ENCODE measurements around the gene POLR2M. TPM values are rescaled to one million over a fixed set of nuclear protein-coding genes. Genes with fewer than 3 reads are reported as not detected.

POLR2M gene
- total RNA-seq, 1 donor, result 416 TPM

GRCh38 chr15:57663262-57663661 is 43.3 kb upstream of the POLR2M start:
- Histone ChIP-seq H3K4me1 (ENCODE audit: insufficient read depth, low read length) (peaks cover 7% of the 10 kb centered on the region), H3K4me3 (ENCODE audit: insufficient read depth, low read length) (no peak overlapping the region), H4K20me1 (ENCODE audit: insufficient read depth, low read length) (no peaks in the 10 kb centered on the region)

DNA sequence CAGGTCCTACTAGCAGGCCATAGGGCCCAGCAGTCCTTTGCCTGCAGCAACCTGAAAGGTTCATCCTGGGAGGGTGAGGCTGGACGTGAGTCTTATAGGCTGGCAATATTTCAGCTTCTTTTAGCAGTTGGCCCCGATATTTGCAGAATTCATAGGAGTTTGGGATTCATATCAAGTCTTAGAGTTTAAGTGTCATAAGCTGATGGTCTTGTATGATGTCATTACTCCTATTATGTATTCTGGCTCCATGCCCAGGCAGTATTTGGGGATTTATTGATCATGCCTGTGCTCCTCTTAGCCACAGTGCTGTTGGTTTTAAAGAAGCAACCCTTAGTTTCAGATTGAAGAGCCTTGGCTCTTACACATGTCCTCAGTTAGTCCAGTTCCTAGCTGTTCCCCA is 41.3 kb upstream of the POLR2M start:
- H3K4me2 ChIP-seq (ENCODE audit: insufficient read depth, low read length), result no peak overlapping the region
- no peaks in the 10 kb centered on the region for H3K79me2 ChIP-seq (ENCODE audit: insufficient read depth, low read length)
- no peaks in the 10 kb centered on the region for H3K36me3 ChIP-seq (ENCODE audit: insufficient read depth, low read length)
- H3K4me3 ChIP-seq (ENCODE audit: insufficient read depth, low read length), result no peak overlapping the region
- peaks cover 21% of the 10 kb centered on the region for H3K27me3 ChIP-seq (ENCODE audit: insufficient read depth, low read length)
- H3K4me1 ChIP-seq (ENCODE audit: insufficient read depth, low read length), result peaks cover 7% of the 10 kb centered on the region
- no peaks in the 10 kb centered on the region for H4K20me1 ChIP-seq (ENCODE audit: insufficient read depth, low read length)
- H2AFZ ChIP-seq (ENCODE audit: low read length), result no peak overlapping the region
- no peak for DNase-seq (ENCODE audit: insufficient read length, low spot score, missing footprints)
- TF ChIP-seq CTCF (IDR thresholded peaks at IDR 0.05; ENCODE audit: extremely low read depth, low read depth, low read length), result no peak
- no peak overlapping the region for H3K27ac ChIP-seq (ENCODE audit: low read depth, low read length)
- no peaks in the 10 kb centered on the region for H3K9me3 ChIP-seq (ENCODE audit: low read depth, low read length)

More at GRCh38 chr15:57663262-57663661, 43.3 kb upstream of the POLR2M start:
- Histone ChIP-seq H2AFZ (ENCODE audit: low read length) (no peak overlapping the region), H3K27ac (ENCODE audit: low read depth, low read length) (no peak overlapping the region), H3K79me2 (ENCODE audit: insufficient read depth, low read length) (no peaks in the 10 kb centered on the region), H3K4me2 (ENCODE audit: insufficient read depth, low read length) (no peak overlapping the region), H3K36me3 (ENCODE audit: insufficient read depth, low read length) (no peaks in the 10 kb centered on the region), H3K9me3 (ENCODE audit: low read depth, low read length) (no peaks in the 10 kb centered on the region), H3K27me3 (ENCODE audit: insufficient read depth, low read length) (peaks cover 31% of the 10 kb centered on the region)
- DNase-seq (ENCODE audit: insufficient read length, low spot score, missing footprints), result no peak
- no peak for TF ChIP-seq CTCF (IDR thresholded peaks at IDR 0.05; ENCODE audit: extremely low read depth, low read depth, low read length)

- Histone ChIP-seq H3K36me3 (ENCODE audit: insufficient read depth, low read length) (no peaks in the 10 kb centered on the region), H3K9me3 (ENCODE audit: low read depth, low read length) (no peaks in the 10 kb centered on the region), H3K4me3 (ENCODE audit: insufficient read depth, low read length) (no peak overlapping the region), H3K4me2 (ENCODE audit: insufficient read depth, low read length) (no peak overlapping the region), H3K27me3 (ENCODE audit: insufficient read depth, low read length) (peaks cover 19% of the 10 kb centered on the region), H2AFZ (ENCODE audit: low read length) (no peak overlapping the region), H3K27ac (ENCODE audit: low read depth, low read length) (no peak overlapping the region), H4K20me1 (ENCODE audit: insufficient read depth, low read length) (no peaks in the 10 kb centered on the region), H3K79me2 (ENCODE audit: insufficient read depth, low read length) (no peaks in the 10 kb centered on the region), H3K4me1 (ENCODE audit: insufficient read depth, low read length) (peaks cover 7% of the 10 kb centered on the region)
- TF ChIP-seq CTCF (IDR thresholded peaks at IDR 0.05; ENCODE audit: extremely low read depth, low read depth, low read length), result no peak
- no peak for DNase-seq (ENCODE audit: insufficient read length, low spot score, missing footprints)
These were observed 40.6 kb upstream of the POLR2M start for GRCh38 chr15:57665939-57666338.

DNA sequence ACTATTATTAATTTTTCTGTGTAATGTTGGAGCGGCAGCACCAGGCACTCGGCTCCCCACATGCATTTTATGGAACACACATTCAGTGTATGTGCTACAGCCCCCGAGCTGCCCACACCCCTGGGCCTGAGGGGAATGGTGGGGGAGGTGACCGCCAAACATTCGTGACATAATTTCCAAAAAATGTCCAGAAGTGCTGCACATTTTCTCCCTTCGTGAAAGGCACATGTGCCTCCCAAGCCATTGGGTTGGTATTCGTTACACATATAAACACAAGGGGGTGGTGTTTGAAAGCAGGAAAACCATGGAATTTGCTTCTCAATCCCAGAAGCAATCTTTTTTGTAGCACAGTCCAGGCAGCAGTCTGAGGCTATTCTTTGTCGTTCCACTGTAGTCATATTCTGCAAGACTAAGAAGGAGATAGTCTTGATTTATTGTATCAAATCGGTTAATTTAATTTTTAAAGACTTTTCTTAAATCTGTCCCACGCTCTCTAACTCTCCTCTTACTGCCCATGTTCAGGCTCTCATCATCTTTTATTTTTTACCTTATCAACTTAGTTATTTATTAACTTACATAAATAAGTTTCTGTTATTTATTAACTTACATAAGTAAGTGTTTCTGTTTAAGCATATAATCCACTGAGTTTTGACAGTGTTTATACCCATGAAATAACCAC is 39.2 kb upstream of the POLR2M start:
- Histone ChIP-seq H3K27ac (ENCODE audit: low read depth, low read length) (no peak overlapping the region), H3K79me2 (ENCODE audit: insufficient read depth, low read length) (no peaks in the 10 kb centered on the region), H2AFZ (ENCODE audit: low read length) (no peak overlapping the region), H3K4me2 (ENCODE audit: insufficient read depth, low read length) (peak overlapping the region; percentile 74), H3K36me3 (ENCODE audit: insufficient read depth, low read length) (no peaks in the 10 kb centered on the region), H4K20me1 (ENCODE audit: insufficient read depth, low read length) (no peaks in the 10 kb centered on the region), H3K4me3 (ENCODE audit: insufficient read depth, low read length) (peak overlapping the region; percentile 44), H3K4me1 (ENCODE audit: insufficient read depth, low read length) (peaks cover 7% of the 10 kb centered on the region), H3K9me3 (ENCODE audit: low read depth, low read length) (no peaks in the 10 kb centered on the region), H3K27me3 (ENCODE audit: insufficient read depth, low read length) (peaks cover 14% of the 10 kb centered on the region)
- peak; percentile 67 for DNase-seq (ENCODE audit: insufficient read length, low spot score, missing footprints)
- peak; percentile 62 for TF ChIP-seq CTCF (IDR thresholded peaks at IDR 0.05; ENCODE audit: extremely low read depth, low read depth, low read length)
